HG02852 (cell line): ENCODE data around the gene COL4A3.

Experiments used
- ATAC-seq: cut with Tn5 transposase; IDR thresholded peaks from one replicate; pipeline ENCODE4 v1.9.1; 2021; ENCODE audit warnings: mild to moderate bottlenecking, moderate library complexity; ENCODE audit not compliant: unreplicated experiment

The COL4A3 gene

GRCh38 chr2:227335713-227336112, 171.3 kb downstream of the COL4A3 start:
- ATAC-seq = no peak

DNA sequence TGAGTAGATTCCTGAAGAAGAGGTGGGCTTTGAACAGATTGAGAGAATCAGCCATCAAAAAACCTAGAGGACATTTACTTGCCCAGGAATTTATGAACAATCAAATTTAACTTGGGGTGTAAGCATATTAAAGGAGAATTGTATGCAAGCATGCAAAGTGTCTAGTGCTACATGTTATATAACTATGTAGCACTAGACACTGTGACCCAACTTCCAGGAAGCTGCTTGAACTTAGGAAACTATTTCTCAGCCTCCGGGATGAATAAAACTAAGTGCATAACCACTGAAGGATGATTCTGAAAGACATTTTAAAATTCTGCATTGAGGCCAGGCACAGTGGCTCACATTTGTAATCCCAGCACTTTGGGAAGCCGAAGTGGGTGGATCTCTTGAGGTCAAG, 173.0 kb downstream of the COL4A3 start:
- no peak for ATAC-seq

DNA sequence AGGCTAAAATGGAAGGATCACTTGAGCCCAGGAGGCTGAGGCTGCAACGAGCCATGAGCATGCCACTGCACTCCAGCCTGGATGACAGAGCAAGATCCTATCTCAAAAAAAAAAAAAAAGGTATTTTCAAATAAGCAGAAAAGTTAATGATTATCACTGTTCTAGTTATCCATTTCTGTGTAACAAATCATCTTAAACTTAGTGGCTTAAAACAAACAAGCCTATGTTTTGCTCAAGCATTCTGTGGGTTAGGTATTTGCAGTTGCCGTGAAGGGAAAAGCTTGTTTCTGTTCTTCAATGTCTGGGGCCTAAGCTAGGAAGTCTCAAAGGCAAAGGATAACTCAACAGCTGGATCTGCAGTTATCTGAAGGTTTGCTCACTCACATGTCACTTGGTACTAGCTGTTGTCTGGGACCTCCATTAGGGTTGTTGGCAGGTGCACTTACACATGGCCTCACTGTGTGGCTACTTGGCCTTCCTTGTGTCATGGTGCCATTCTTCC, 174.7 kb downstream of the COL4A3 start:
- no peak for ATAC-seq

GRCh38 chr2:227340106-227340505, 175.7 kb downstream of the COL4A3 start:
- ATAC-seq = no peak

- no peak for ATAC-seq
Observed at GRCh38 chr2:227341553-227341952, 177.1 kb downstream of the COL4A3 start.

- ATAC-seq = no peak
Observed at GRCh38 chr2:227344231-227344630, 179.8 kb downstream of the COL4A3 start.

GRCh38 chr2:227347117-227347516, 182.7 kb downstream of the COL4A3 start:
- ATAC-seq = no peak

DNA sequence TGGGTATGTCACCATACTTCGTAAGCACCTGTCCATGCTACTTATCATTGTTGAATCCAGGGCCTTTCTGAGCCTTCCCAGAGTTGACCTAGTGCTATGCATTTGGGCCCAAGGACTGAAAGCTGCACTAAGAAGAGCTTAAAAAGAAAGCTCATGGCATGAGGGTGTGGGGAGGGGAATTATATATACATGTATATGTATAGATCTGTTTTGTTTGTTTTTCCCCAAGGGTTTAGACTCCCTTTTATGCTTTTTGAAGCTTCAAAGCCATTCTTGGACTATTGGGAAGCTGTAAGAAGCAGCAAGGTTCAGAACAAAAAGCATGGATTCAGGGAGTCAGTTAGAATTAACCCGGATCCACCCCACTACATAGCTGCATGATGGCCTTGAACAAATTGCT, 183.9 kb downstream of the COL4A3 start:
- no peak for ATAC-seq

DNA sequence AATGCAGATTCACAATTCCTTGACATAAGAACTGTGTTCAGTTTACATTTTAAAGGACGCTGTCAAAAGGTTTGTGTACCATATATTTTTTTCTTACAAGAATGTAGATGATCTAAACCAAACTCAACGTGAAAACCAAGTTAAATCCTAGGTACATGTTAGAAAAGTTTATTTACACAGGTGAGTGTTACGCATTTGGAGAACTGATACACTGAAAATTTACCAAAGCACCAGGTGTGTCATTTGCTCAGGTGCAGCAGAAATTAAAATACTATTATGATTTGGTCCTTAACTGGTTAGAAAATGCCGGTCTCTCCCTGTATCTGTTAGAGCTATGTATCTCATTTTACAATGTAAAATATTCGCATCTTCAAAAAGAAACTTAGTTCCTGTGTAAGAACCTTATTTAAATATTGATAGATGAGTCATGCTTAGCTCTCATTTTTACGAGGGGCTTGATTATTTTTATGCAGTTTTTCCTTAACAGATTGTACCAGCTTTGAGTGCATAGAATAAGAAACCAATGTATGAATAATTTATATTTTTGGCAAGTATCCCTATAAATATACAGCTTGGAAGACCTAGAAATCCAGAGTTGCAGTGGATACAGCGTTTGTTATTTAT, 185.7 kb downstream of the COL4A3 start:
- no peak for ATAC-seq

GRCh38 chr2:227351639-227352038, 187.2 kb downstream of the COL4A3 start:
- ATAC-seq = peak; percentile 93

GRCh38 chr2:227360351-227360750, 195.9 kb downstream of the COL4A3 start:
- no peak for ATAC-seq

- no peak for ATAC-seq
Observed at GRCh38 chr2:227363756-227364155, 199.3 kb downstream of the COL4A3 start.
